NCI-H2227 (cell line): ENCODE results near the gene RAB19.
"Not testable (repeated sequence)": the region's sequence is repeated elsewhere in the genome, so short reads cannot be mapped to it uniquely, and the experiment has no call there.

Experiments used
- DNase-seq: peaks from one replicate; lab custom pipeline; 2025; ENCODE audit not compliant: unreplicated experiment; lab: John Stamatoyannopoulos, UW

RAB19 gene

GRCh38 chr7:140453273-140453672 lies 49.4 kb downstream of the RAB19 start:
- no peak for DNase-seq

- not testable (repeated sequence) for DNase-seq
Measured at GRCh38 chr7:140453785-140454656, 50.2 kb downstream of the RAB19 start.

- DNase-seq = no peak
Measured at GRCh38 chr7:140454657-140455015, 50.8 kb downstream of the RAB19 start.

- DNase-seq = no peak
Measured at GRCh38 chr7:140455743-140456142, 51.9 kb downstream of the RAB19 start.

- no peak for DNase-seq
Measured at GRCh38 chr7:140456551-140457051, 52.7 kb downstream of the RAB19 start.

- DNase-seq = no peak
Measured at GRCh38 chr7:140458201-140458600, 54.3 kb downstream of the RAB19 start.

GRCh38 chr7:140458916-140459315 lies 55.1 kb downstream of the RAB19 start:
- no peak for DNase-seq

- no peak for DNase-seq
Measured at GRCh38 chr7:140463111-140463510, 59.3 kb downstream of the RAB19 start.

GRCh38 chr7:140475747-140476333 lies 72.0 kb downstream of the RAB19 start:
- peak; percentile 70 for DNase-seq

- DNase-seq = no peak
Measured at GRCh38 chr7:140476698-140477261, 72.9 kb downstream of the RAB19 start.
